ENCODE results near the gene BATF.
"Not testable (repeated sequence)": the region's sequence is repeated elsewhere in the genome, so short reads cannot be mapped to it uniquely, and the experiment has no call there.

BATF gene, protein sequence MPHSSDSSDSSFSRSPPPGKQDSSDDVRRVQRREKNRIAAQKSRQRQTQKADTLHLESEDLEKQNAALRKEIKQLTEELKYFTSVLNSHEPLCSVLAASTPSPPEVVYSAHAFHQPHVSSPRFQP

DNA sequence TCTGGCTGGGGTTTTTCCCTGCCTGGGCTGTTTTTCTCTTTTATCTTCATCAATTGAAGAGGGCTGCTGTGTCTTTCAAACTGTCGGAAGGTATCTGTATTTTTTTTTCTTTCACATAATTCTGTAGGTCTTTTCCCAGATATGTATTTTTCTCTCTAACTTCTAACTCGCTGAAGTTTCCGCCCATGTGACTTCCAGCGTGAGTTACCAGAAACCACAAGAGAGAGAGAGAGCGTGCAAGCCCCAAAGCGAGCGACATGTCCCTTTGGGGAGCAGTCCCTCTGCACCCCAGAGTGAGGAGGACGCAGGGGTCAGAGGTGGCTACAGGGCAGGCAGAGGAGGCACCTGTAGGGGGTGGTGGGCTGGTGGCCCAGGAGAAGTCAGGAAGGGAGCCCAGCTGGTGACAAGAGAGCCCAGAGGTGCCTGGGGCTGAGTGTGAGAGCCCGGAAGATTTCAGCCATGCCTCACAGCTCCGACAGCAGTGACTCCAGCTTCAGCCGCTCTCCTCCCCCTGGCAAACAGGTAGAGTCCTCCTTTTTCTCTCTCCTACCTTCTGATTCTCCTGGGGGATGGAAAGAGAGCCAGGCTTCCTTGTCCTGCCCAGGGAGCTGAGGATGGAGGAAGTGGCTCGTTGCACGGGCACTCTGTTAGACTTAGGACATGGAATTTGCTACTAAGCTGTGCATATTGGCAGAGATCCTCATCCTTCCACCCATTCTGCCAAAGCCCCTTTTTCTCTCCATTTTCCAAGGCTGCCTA, at the start of gene BATF:
BATF (plus strand) TSS at position 246 of the 759 bp plus-strand sequence; CDS start at position 460, 214 bp downstream.
- in situ Hi-C loops (cut with MboI; ENCODE audit: low sequenced_read_pairs, unreplicated experiment): no loop called here
- DNase-seq (ENCODE audit: low spot score): peak; percentile 78
- TF ChIP-seq CTCF (IDR thresholded peaks at IDR 0.05; ENCODE audit: borderline replicate concordance, control extremely low read depth, extremely low read depth, insufficient read depth, missing control alignments): no peak

DNA sequence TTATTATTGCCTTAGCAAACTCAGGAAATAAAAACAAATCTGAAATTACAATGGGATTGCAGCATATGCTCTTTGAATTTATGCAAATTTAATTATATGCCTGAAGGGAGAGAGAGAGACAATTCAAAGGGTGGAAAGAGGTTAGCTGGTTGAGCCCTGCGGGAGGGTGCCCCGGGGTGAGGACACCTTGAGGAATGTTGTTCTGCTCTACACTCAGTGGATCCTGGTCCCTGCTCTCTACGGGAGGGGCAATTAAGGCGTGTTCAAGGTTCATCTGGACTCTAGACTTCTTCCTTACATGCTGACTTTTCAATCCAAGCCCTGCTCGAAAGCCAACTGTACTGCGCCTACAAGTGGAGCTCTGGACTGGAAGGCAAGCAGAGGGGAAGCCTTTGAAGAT, 48.1 kb upstream of the BATF start:
- DNase-seq (ENCODE audit: low spot score); in situ Hi-C loops (cut with MboI; ENCODE audit: low sequenced_read_pairs, unreplicated experiment): not testable (repeated sequence)

DNA sequence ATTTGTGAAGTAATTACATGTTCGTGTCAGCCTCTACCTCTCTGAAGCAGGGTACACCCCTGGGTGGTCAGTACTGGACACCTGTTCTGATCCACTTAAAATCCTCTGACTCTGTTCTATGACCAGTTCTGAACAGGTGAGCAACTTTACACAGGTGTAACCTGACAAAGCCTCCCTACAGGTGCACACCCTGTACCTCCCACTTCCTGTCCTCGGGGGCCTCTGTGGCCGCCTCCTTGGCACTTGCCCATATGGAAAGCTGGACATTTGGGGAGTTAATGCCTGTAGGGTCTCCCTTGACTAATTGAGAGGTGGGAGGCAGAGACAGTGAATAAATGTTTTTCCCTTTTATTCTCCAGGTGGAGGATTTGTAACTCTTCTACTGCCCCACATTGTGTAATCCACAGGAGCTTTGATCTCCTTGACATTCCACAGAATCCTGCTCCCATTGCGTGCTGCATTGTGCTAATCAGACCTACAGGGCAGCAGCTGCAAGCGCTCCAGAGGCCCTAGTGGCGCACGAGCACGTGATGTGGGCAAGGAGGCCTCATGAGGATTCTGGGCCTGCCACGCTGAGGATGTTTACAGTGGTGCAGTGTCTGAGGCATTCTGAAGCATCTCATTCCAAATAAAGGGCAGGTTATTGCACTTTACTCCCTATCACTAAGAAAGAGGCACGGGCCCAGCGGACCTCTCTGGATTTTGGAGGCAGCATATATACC, 45.8 kb upstream of the BATF start:
- in situ Hi-C loops (cut with MboI; ENCODE audit: low sequenced_read_pairs, unreplicated experiment): loop anchor here (25.0 kb wide), 1 partner anchor 339 kb away; the partner anchor contains the start of gene NEK9
- no peak for TF ChIP-seq CTCF (IDR thresholded peaks at IDR 0.05; ENCODE audit: borderline replicate concordance, control extremely low read depth, extremely low read depth, insufficient read depth, missing control alignments)
- no peak for DNase-seq (ENCODE audit: low spot score)

DNA sequence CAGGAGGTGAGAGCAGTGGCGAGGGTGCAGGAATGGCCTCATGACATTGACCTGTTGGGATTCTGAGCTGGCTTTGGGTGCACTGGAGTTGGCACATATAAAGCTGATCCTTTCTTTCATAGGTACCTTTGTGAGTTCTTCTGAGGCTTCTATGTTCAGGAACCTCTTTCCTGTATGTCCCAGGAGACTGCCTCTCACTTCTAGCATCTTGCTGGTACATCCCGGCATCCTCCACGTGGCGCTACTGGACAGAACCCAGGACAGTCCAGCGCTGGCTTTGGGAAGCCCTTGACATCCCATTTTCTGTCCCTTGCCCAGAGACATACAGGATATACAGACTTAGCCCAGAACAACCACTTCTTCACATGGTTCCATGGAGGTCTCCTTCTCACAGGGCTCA, 44.4 kb upstream of the BATF start:
- no peak for DNase-seq (ENCODE audit: low spot score)
- TF ChIP-seq CTCF (IDR thresholded peaks at IDR 0.05; ENCODE audit: borderline replicate concordance, control extremely low read depth, extremely low read depth, insufficient read depth, missing control alignments): no peak
- in situ Hi-C loops (cut with MboI; ENCODE audit: low sequenced_read_pairs, unreplicated experiment): loop anchor here (25.0 kb wide), 1 partner anchor 341 kb away; the partner anchor contains the start of gene NEK9

DNA sequence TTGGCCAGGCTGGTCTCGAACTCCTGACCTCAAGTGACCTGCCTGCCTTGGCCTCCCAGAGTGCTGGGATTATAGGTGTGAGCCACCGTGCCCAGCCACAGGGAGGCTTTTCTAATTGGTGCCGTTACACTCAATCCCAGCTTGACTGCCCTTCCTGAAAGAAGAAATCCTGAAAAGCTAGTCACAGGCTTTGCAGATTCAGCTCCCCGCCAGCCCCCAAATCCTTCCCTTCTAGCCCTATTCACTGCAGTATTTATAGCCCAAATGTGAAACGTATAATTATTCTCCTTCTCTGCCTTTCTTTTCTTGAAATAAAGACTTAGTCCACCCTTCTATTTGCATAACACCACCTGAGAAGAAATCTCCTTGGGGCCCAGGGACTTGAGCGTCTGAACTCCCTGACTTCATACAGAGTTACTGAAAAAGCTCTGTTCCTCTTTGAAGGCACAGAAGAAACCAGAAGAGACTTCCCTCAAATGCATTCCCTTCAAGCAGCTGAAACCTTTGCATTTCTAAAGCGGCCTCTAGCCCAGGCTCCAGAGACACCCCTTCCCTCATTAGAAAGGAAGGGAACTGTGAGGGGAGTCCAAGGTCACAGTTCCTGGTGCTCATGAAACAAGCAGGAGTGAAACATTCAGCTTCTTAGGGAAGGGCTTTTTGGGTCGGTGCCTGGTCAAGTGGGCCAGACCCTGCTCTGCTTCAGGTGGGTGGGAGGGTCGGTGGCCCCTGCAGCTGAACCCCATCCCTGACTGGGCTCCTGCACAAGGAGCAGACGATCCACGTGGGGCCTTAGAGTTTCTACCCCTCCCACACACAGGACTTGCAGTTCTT, 42.3 kb upstream of the BATF start:
- in situ Hi-C loops (cut with MboI; ENCODE audit: low sequenced_read_pairs, unreplicated experiment): loop anchor here (10.0 to 25.0 kb wide), 2 partner anchors 175 to 343 kb away; partner anchors contain the start of gene NEK9
- no peak for TF ChIP-seq CTCF (IDR thresholded peaks at IDR 0.05; ENCODE audit: borderline replicate concordance, control extremely low read depth, extremely low read depth, insufficient read depth, missing control alignments)
- DNase-seq (ENCODE audit: low spot score): peak; percentile 77

DNA sequence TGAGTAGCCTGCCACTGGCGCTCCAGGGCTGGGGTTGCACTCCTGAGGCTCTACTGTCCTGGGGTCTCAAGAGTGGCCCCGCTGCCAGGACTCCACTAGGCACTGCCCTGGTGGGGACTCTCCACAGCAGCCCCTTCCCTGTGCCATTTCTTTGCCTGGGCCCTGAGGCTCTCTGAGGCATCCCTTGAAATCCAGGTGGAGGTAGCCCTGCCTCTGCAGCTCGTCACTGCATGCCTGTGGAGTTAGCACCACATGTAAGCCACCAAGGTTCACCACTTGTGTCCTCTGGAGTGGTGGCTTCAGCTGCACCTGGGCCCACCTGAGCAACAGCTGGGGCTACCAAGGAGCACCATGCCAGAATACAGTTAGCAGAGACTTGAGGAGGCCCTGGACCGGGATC, 39.9 kb upstream of the BATF start:
- in situ Hi-C loops (cut with MboI; ENCODE audit: low sequenced_read_pairs, unreplicated experiment): loop anchor here (10.0 to 25.0 kb wide), 2 partner anchors 178 to 345 kb away; partner anchors contain the start of gene NEK9
- no peak for TF ChIP-seq CTCF (IDR thresholded peaks at IDR 0.05; ENCODE audit: borderline replicate concordance, control extremely low read depth, extremely low read depth, insufficient read depth, missing control alignments)
- DNase-seq (ENCODE audit: low spot score): no peak

Measured in GM13976 (cell line).